NCI-H226 (cell line): ENCODE measurements around the gene MEIS2.

Experiments used
- DNase-seq: peaks from one replicate; pipeline ENCODE4 v3.0.0-alpha.2; 2015

The MEIS2 gene

GRCh38 chr15:37037850-37038715 lies 62.3 kb downstream of the MEIS2 start:
- no peak for DNase-seq

- DNase-seq, result no peak
Observed at GRCh38 chr15:37037071-37037655, 63.2 kb downstream of the MEIS2 start.

DNA sequence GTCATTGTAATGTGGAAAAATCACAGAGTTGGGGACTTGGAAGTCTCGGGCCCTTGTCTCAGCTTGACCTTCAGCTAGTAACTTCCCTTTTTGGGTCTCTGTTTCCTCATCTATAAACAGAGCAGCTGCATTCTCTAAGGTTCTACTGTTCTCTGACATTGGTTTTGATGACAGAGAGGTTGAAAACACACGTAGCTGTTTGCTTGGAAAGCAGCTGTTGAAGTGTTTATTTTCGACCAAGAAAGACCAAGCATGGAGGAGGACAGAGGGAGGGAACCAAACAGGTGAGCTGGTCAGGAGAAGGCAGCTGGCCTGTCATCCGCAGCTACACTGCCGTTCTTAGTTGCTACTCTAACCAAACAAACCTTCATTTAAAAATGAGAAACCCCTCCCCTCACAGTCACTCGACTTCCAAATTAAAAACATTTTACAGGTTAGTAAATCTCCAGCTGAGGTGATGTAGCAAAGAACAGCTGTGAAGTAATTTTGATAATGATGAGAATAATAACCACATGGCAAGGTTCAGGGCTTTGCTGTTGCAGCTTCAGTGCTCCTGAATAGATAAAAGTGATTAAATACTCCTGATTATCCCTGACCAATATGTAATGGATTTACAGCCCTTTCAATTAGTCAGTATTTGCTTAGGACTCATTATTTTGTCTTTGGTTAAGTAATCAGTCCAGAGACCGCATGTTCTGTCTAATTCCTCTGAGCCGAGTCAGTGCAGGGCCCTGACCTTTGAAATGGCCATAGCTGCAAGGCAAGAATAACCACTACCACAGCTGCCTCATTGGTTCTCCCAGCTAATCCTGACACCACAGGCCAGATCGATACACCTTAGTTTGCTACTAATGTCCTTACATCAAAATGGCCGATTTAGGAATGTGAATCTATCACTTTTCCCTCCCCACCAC lies 65.3 kb downstream of the MEIS2 start:
- DNase-seq, result no peak

DNA sequence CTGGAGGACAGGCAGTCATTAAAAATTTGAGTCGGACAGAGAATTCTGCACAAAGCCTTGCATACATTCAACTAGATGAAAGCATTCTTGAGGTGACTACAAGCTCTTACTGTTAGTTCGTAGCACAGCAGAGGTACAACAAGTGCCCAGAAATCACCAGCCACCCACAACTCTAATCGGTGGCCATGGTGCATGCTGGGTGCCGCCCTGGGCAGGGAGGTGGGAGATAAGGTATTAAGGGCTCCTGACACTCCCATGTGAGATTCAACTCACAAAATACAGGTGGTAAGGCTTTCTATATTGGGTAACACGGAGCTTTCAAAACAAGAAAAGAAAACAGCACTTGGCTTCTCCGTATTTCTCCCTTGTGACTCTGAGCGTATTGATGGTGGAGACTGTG lies 66.0 kb downstream of the MEIS2 start:
- DNase-seq, result no peak

- DNase-seq, result no peak
Observed at GRCh38 chr15:37032091-37032775, 68.1 kb downstream of the MEIS2 start.

GRCh38 chr15:37031198-37031597 lies 69.2 kb downstream of the MEIS2 start:
- peak; percentile 18 for DNase-seq

DNA sequence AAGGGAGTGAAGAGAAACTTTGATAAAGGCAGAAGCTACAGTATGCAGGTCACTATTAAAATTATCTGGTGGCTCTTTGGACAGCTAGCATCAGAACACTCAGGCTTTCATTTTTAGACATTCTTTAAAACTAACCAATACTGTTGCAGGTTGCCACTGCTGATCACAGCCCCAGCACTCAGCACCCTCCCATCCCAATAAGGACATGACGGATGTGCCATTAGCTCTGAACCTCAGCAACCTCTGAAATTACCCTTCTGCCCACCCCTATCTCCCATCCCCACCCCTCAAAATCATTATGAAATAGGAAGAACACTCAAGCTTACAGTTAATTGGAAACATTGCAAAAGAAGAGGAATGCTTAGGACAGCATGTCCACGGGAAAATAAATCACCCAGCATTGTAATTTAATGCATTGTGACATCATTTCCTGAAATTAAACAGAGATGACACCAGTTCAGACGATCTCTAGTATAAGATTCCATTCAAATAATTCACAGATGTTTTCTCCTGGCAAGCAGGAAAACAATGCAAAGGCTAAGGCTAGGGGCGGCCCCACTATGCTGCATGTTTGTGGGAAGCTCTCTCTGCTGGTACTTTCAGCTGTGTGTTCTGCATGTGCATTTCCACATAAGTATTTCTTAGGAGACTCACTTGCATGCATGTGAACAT lies 71.6 kb downstream of the MEIS2 start:
- peak; percentile 66 for DNase-seq

DNA sequence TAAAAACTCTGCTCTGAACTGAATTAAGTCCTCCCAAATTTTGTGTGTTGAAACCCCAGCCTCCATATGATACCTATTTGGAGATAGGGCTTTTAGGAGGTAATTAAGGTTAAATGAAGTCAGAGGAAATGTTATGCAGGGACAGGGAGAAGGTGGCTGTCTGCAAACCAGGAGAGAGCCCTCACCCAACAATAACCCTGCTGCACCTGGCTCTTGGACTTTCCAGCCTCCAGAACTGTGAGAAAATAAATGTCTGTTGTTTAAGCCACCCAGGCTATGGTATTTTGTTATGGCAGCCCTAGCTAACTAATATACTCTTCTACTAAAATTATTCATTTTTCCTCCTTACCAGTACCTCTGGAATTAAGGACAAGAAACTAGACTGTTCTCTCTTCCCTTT lies 79.5 kb downstream of the MEIS2 start:
- no peak for DNase-seq

GRCh38 chr15:37019479-37020433 lies 80.6 kb downstream of the MEIS2 start:
- no peak for DNase-seq

GRCh38 chr15:37017031-37017625 lies 83.2 kb downstream of the MEIS2 start:
- DNase-seq, result no peak

GRCh38 chr15:37016231-37016630 lies 84.1 kb downstream of the MEIS2 start:
- no peak for DNase-seq

- DNase-seq, result no peak
Observed at GRCh38 chr15:37015451-37015850, 84.9 kb downstream of the MEIS2 start.

DNA sequence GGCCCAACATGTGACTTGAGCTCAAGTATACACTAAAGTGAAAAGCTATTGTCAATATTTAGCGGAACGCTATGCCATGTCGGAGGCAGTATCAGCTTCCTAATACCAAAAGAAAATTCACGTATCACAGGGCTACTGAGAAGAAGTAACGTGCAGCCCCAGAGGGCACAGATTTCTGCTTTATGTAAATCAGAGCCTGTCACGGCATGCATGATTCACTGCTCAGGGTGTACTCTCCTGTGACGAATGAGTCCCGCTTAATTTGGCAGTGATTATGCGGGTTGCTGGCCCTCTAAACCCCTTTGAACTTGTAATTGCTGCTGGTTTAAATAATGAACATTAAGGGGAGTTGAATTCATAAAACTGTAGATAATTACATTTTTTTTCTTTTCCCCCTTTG lies 85.3 kb downstream of the MEIS2 start:
- DNase-seq, result peak; percentile 35

GRCh38 chr15:37014566-37014965 lies 85.8 kb downstream of the MEIS2 start:
- DNase-seq, result peak; percentile 21

- peak; percentile 54 for DNase-seq
Observed at GRCh38 chr15:37014137-37014536, 86.2 kb downstream of the MEIS2 start.

DNA sequence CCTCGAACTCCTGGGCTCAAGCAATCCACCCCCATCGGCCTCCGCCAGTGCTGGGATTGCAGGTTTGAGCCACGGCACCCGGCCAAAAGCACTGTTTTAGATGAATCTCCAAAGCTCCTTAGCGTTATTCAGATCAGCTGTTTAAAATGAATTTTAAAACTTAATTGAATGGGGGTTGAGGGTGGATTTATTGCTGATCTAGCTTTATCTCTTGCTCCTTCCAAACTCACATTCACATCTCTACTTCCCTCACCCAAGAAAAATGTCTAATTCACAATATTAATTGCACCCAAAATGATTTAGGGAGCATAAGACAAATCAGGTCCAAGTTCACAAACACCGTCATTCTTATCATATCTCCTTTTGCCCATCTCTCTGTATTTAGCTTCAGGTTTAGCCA lies 89.8 kb downstream of the MEIS2 start:
- DNase-seq, result no peak

DNA sequence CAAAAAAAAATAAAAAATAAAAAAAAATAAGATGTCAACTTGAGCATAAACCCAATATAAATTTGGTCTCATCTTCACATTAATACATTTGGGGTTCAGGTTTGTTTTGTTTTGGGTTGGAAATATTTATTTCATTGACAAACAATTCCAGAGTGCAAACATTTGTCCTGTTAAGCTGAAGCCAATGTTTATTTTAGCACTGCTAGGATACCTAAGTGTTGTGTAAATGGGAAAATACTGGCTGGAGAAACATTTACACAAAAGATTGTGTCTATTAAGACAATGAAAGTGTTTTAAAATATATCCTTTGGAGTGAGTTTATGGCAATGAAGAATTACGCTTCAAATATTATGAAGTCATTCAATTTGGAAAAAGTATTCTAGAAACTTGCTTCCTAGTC lies 91.1 kb downstream of the MEIS2 start:
- no peak for DNase-seq

DNA sequence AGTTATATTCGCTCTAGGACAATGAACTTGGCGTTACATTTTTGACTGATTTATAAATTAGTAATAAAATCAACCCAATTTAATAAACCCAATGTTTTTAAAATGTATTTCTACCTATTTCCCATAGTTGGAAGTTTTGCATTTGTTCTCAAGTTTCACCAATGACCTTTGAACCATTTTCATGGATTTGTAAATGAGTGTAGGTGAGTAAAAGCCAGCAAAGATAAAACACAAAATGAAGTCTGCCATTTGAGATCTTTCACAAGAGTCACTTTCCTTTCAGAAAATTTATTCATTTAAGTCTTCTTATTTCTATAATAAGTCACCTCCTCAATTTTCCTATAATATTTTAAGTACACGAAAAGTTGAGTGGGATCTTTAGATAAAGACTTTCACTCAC lies 92.1 kb downstream of the MEIS2 start:
- DNase-seq, result no peak

DNA sequence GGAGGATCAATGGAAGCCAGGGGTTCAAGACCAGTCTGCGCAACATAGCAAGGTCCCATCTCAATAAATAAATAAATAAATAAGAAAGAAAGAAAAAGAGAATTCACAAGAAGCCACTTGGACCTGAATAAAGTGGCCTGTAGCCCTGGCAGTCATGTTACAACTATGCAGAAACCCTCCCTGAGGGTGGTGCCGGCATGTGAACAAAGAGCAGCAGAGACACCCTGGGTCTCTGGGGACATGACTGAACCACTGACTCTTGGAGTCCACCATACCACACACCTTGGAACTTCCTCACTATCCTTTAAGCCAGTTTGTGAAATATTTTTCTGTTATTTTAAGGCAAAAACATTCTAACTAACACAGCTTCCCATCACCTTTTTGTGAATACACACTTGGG lies 93.0 kb downstream of the MEIS2 start:
- no peak for DNase-seq

DNA sequence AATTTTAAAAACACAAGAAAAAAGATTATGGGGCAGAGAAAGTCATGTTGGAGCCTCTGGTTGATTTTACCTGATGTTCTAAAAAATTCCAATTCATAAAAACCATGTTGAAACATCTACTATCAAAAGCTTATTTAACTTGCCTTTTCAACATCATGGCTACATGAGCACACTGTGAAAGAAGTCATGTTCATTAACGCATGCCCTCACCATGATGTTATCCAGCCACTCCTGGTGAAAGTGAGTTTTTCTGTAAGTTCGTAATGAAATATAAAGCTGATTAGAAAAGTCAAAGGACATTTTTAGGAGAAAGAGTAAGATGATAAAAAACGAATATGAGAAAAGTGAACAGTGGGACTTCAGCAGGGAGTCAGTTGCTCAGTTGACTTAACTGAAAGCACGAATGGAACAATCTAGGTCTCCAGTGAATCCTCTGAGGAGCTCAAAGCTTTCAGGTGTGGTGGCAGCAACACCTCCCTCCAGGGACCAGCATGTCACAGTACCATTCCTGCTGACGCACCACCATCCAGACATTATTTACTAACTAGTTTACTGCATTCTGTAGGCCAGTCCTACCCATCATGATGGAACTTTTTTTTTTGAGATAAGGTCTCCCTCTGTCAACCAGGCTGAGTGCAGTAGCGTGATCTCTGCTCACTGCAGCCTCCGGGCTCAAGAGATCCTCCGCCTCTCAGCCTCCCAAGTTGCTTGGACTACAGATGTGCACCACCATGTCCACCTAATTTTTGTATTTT lies 95.2 kb downstream of the MEIS2 start:
- DNase-seq, result no peak
